Subcutaneous adipose tissue (tissue), 4 donors: Measurements from ENCODE around the gene PRM1. TPM values are rescaled to one million over a fixed set of nuclear protein-coding genes. Genes with fewer than 3 reads are reported as not detected.

ENCODE experiments used
- total RNA-seq, 4 donors: library from RNA; depleted of rRNA; stranded (reverse); fragments of >200 nt; gene quantifications; one replicate each; pipeline ENCODE4 v1.1.0, GENCODE V29; 2016
- TF ChIP-seq, protein P1 (sequence below): fragments of 450-650 bp; IDR thresholded peaks from one replicate; pipeline ENCODE4 v1.5.1; 2016; ENCODE audit warnings: low read depth, mild to moderate bottlenecking, control low read depth, antibody characterized with exemption, moderate library complexity

Gene PRM1
- total RNA-seq, 4 donors from 2014 or later: not detected

DNA sequence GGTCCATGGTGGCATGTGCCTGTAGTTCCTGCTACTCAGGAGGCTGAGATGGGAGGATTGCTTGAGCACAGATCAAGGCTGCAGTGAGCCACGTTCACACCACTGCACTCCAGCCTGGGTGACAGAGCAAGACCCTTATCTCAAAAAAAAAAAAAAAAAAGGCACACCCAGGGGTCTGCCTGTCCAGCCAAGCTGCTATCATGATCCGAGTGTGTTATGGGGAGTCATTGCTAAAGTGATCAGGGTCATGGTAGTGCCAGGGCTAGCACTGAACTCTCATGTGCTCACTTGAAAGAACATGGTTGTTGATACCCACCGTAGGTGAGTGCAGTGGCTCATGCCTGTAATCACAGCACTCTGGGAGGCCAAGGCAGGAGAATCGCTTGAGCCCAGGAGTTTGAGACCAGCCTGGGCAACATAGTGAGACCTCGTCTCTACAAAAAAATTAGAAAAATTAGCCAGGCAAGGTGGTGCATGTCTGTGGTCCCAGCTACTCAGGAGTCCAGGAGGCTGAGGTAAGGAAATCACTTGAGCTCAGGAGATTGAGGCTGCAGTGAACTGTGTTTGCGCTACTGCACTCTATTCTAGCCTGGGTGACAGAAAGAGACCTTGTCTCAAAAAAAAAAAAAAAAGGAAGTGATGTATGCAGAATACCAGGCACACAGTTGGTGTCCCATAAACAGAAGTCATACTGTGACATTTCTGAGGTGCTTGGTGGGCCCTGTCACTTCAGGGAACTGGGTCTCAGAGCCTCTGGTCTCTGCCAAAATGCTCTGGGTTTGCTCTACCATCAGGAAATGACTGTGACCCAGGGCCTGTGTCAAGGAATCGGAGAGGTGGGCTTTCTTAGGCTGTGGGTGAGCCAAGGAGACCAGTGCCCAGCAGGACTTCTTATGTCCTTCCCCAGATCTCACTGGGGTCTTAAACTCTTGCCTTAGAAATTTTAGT is 2.2 kb downstream of the PRM1 start:
- TF ChIP-seq, protein P1, sequence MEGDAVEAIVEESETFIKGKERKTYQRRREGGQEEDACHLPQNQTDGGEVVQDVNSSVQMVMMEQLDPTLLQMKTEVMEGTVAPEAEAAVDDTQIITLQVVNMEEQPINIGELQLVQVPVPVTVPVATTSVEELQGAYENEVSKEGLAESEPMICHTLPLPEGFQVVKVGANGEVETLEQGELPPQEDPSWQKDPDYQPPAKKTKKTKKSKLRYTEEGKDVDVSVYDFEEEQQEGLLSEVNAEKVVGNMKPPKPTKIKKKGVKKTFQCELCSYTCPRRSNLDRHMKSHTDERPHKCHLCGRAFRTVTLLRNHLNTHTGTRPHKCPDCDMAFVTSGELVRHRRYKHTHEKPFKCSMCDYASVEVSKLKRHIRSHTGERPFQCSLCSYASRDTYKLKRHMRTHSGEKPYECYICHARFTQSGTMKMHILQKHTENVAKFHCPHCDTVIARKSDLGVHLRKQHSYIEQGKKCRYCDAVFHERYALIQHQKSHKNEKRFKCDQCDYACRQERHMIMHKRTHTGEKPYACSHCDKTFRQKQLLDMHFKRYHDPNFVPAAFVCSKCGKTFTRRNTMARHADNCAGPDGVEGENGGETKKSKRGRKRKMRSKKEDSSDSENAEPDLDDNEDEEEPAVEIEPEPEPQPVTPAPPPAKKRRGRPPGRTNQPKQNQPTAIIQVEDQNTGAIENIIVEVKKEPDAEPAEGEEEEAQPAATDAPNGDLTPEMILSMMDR: no peak

DNA sequence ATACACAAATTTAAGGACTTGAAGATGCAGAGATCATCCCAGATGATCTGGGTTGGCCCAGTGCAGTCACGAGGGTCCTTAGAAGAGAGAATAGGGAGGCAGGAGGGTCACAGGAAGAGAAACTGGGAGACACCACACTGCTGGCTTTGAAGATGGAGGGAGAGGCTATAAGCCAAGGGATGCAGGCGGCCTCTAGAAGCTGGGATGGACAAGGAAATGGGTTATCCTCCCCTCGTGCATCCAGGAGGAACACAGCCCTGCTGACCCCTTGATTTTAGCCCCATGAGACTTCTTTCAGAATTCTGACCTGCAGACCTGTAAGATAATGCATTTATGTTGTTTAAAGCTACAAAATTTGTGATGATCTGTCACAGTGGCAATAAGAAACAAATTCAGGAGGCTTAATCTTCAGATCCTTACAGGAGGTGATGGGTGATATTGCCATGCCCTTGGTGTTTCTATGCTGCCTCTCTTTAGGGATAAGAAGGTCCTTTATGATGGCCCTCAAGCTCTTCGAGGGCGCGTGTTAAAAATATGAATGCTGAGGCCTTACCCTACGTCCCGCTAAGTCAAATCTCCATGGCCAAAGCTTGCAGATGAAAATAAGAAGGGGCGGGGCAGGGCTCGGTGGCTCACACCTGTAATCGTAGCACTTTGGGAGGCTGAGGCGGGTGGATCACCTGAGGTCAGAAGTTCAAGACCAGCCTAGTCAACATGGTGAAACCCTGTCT is 3.4 kb downstream of the PRM1 start:
- TF ChIP-seq, protein P1: no peak

DNA sequence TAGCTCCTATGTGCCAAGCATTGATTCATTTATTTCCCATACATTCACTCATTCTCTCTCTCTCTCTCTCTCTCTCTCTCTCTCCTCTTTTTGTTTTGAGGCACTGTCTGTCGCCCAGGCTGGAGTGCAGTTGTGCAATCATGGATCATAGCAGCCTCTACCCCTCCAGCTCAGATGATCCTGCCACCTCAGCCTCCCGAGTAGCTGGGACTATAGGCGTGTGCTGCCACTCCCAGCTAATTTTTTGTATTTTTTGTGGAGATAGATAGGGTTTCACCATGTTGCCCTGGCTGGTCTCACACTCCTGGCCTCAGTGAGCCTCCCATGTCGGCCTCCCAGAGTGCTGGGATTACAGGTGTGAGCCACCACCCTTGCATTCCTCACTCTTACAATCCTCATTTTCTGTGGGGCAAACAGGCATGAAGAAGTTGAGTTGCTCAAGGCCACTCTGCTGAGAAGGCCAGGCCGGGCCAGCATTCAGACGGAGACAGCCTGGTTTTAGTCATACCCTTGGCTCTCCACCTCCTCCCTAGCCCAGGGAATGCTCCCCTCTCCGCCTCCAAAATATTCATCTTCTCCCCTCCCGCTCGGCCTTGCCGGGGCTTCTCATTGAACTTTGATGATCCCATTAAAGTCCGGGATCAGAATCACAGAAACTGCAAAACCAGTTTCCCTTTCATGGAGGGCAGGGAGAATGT is 4.1 kb downstream of the PRM1 start:
- TF ChIP-seq, protein P1: no peak

DNA sequence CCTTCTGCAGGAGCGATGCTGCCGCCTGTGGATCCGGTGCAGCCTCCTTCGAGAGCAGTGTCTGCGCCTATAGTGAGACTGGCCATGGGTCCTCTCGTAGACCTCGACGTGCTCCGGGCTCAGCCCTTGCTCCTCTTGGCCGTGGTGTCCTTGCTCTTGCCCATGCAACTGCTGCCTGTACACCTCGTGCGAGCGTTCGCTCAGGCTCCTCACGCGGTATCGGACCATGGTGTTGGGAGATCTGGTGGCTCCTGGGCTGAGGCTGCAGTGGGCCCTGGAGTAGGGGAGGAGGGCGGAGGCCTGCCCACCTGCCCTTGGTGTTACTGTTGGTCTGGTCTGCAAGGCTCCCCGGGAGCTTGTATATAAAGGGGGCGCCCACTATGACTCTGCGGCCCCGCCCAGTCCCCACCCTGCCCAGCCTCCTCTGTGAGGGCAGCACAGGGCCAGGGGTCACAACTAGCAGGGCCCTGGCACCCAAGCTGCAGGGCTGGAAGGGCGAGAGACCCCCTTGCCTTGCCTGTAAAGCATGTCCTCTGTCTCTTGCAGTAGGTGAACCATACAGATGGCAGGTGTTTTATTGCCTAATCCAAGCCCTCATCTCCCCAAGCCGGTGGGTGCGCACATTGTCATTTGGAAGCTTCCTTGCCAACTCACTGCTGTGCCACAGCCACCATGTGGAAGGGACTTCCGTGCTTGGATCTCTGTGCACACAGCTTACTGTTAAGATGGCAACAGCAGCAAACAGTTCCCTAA is 4.8 kb downstream of the PRM1 start, which contains the start of gene PRM2:
Gene PRM2, minus strand, starts transcription at position 338 of the 753 bp plus-strand sequence. Its CDS starts 110 bp downstream, at position 228.
- TF ChIP-seq, protein P1: no peak

DNA sequence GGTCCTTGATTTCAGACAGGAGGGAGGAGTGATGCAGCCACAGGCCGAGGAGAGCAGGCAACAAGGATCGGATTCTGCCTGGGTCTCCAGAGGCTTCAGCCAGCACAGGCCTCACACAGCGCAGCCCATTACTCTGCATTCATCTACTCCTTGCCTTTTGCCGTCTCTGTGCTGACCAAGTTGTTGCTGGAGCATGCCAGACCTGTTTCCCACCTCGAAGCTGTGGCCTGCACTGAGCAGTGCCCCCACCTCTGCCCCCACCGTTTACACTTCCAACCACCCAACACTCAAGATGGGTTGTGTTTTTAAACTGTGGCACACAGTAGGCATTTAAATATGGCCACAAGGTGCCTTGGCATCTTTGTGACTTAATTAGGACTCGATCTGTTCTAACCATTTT is 6.2 kb downstream of the PRM1 start:
- TF ChIP-seq, protein P1: no peak

DNA sequence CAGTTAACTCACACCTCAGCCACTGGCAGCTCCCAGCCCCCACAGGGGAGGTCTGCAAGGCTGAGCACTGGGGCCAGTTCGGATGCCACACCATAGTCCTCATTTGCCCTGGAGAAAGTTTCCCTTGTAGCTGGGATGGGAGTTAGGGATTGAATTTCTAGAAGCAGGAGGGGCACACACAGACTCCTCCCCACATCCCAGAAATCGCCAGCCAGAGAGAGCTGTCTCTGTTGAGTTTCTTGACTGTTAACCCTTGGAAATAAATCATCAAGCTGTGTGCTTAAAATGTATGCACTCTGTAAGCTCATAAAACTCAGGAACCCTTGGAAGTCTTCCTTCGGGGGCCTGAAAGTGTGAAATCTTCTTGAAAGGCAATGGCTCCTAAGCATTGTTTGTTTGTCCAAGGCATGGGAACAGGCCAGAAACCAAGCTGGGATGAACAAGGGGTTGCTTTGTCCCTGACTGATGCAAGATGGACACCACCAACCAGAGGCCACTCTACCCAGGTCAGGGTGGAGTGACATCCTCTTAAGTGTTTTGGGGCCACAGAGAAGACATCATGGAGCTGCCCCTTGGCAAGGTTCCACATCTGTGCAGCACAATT is 7.3 kb downstream of the PRM1 start:
- TF ChIP-seq, protein P1: no peak
